Tibial nerve (tissue), 4 donors: Measurements from ENCODE around the gene ZFPL1. TPM values are rescaled to one million over a fixed set of nuclear protein-coding genes. Genes with fewer than 3 reads are reported as not detected.

Source experiments
- DNase-seq, 2 donors: peaks; one replicate each; pipeline ENCODE4 v3.0.0-alpha.2; 2019; ENCODE audit warnings: low spot score in 2 of 2
- H3K27ac ChIP-seq, 4 donors: fragments of 200-600 bp; sonication (generic) in 3 of 4; one replicate each; pipeline ENCODE4 v1.5.1; 2017 to 2019; ENCODE audit warnings: mild to moderate bottlenecking in 1 of 4
- H3K27me3 ChIP-seq, 2 donors: fragments of 200-600 bp; sonication (generic) in 1 of 2; one replicate each; pipeline versions ENCODE4 v1.5.1 to v1.6.0; 2017 to 2019
- H3K36me3 ChIP-seq, 3 donors: fragments of 200-600 bp; sonication (generic); one replicate each; pipeline ENCODE4 v1.5.1; 2018 to 2019
- H3K4me1 ChIP-seq, 4 donors: fragments of 200-600 bp; sonication (generic) in 3 of 4; one replicate each; pipeline ENCODE4 v1.5.1; 2017 to 2019
- H3K4me3 ChIP-seq, 4 donors: fragments of 200-600 bp; sonication (generic) in 3 of 4; one replicate each; pipeline ENCODE4 v1.5.1; 2017 to 2019; ENCODE audit warnings: mild to moderate bottlenecking in 1 of 4, moderate library complexity in 1 of 4
- H3K9me3 ChIP-seq, 4 donors: fragments of 200-600 bp; sonication (generic) in 3 of 4; one replicate each; pipeline ENCODE4 v1.5.1; 2017 to 2019
- EP300 ChIP-seq, 2 donors: sonication (generic); formaldehyde crosslinking; IDR thresholded peaks; one replicate each; pipeline ENCODE4 v1.6.1; 2017; ENCODE audit warnings: antibody characterized with exemption in 2 of 2, mild to moderate bottlenecking in 1 of 2
- POLR2A ChIP-seq, 2 donors: fragments of 450-650 bp; IDR thresholded peaks; one replicate each; pipeline ENCODE4 v1.6.1; 2017; ENCODE audit warnings: antibody characterized with exemption in 2 of 2, mild to moderate bottlenecking in 2 of 2, moderate library complexity in 2 of 2
- WGBS, 2 donors: methylation state at CpG; one replicate each; pipeline ENCODE4 v1.1.5; 2018; 5-methylcytosine and 5-hydroxymethylcytosine counted together
- total RNA-seq, 4 donors: library from RNA; depleted of rRNA; stranded (reverse); fragments of >200 nt; gene quantifications; one replicate each; pipeline ENCODE4 v1.1.0, GENCODE V29; 2016
- TF ChIP-seq, protein P1 (sequence below), 5 experiments: fragments of 200-600 bp in 3 of 5; fragments of 450-650 bp in 2 of 5; sonication (generic) in 3 of 5; IDR thresholded peaks; one replicate each; pipeline ENCODE4 v1.5.1; 2016 to 2019; ENCODE audit warnings: antibody characterized with exemption in 5 of 5, mild to moderate bottlenecking in 3 of 5, moderate library complexity in 2 of 5

The ZFPL1 gene
- total RNA-seq, 4 donors from 2014 or later = 28.0 to 48.3 (median 35.1) TPM

DNA sequence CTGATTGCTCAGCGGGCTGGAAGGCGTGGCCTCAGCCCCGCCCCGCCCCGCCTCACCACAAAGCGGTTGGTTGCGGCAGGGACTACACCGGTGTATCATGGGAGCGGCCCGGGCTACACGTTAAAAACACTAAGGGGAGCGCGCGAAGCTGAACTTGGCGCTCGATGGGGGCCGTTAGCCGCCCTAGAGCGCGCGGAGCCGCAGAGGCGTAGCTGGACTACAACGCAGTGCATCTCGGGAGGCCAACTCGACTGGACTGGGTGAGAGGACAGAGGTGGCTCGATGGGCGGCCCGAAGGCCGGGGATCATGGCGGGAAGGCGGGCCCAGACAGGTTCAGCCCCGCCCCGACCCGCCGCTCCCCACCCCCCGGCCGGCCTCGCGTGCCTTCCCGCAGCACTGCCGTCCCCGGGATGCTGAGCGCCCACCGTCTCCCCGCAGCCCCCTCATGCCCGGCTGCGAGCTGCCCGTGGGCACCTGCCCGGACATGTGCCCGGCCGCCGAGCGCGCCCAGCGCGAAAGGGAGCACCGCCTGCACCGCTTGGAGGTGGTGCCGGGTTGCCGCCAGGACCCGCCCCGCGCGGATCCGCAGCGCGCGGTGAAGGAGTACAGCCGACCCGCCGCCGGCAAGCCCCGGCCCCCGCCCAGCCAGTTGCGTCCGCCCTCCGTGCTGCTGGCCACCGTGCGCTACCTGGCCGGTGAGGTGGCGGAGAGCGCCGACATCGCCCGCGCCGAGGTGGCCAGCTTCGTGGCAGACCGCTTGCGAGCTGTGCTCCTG is 43.0 kb upstream of the ZFPL1 start, which contains the start of gene SAC3D1:
SAC3D1 (plus strand) TSS at position 364 of the 776 bp plus-strand sequence; CDS start at position 447, 83 bp downstream.
- Histone ChIP-seq H3K9me3 (no peaks in the 10 kb centered on the region), H3K4me3 (peak within 1 kb of the TSS; percentile 54 to 95 (median 86)), H3K36me3 (peaks cover 1 to 63% (median 4%) of the 10 kb centered on the region in 3 donors), H3K27ac (peak within 1 kb of the TSS; percentile 84 to 97 (median 92)), H3K27me3 (no peaks in the 10 kb centered on the region), H3K4me1 (peaks cover 0 to 34% (median 3%) of the 10 kb centered on the region in 4 donors)
- WGBS, 2 donors = 0 to 2% methylated on average over 35 to 69 of the region's 91 CpGs
- peak; percentile 71 to 72 for DNase-seq
- TF ChIP-seq EP300 (IDR thresholded peaks at IDR 0.05) (peak; percentile 68 to 87), POLR2A (IDR thresholded peaks at IDR 0.05) (peak in 1 of 2 donors; percentile 61)
- TF ChIP-seq, protein P1, sequence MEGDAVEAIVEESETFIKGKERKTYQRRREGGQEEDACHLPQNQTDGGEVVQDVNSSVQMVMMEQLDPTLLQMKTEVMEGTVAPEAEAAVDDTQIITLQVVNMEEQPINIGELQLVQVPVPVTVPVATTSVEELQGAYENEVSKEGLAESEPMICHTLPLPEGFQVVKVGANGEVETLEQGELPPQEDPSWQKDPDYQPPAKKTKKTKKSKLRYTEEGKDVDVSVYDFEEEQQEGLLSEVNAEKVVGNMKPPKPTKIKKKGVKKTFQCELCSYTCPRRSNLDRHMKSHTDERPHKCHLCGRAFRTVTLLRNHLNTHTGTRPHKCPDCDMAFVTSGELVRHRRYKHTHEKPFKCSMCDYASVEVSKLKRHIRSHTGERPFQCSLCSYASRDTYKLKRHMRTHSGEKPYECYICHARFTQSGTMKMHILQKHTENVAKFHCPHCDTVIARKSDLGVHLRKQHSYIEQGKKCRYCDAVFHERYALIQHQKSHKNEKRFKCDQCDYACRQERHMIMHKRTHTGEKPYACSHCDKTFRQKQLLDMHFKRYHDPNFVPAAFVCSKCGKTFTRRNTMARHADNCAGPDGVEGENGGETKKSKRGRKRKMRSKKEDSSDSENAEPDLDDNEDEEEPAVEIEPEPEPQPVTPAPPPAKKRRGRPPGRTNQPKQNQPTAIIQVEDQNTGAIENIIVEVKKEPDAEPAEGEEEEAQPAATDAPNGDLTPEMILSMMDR (IDR thresholded peaks at IDR 0.05) = no peak

DNA sequence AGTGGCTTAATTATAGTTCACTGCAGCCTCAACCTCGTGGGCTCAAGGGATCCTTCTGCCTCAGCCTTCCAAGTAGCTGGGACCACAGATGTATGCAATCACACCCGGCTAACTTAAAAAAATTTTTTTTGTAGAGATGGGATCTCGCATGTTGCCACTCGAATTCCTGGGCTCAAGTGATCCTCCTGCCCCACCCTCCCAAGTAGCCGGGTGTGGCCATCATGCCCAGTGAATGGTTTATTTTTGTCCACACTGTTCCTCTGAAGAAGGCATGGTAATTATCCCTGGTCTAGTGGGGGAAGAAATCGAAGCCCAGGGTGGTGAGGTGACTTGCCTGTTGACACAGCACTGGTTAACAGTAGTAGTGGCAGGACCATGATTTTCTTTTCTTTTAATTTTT is 41.1 kb upstream of the ZFPL1 start:
- WGBS, 2 donors = 76 to 83% methylated on average over 6 of the region's 6 CpGs
- no peaks in the 10 kb centered on the region for H3K27me3 ChIP-seq
- TF ChIP-seq POLR2A (IDR thresholded peaks at IDR 0.05) (no peak), EP300 (IDR thresholded peaks at IDR 0.05) (no peak)
- TF ChIP-seq, protein P1 (IDR thresholded peaks at IDR 0.05) = no peak
- no peak overlapping the region for H3K4me3 ChIP-seq
- H3K9me3 ChIP-seq = no peaks in the 10 kb centered on the region
- peaks cover 0 to 48% (median 4%) of the 10 kb centered on the region in 3 donors for H3K36me3 ChIP-seq
- DNase-seq = no peak
- peaks cover 0 to 51% (median 4%) of the 10 kb centered on the region in 4 donors for H3K4me1 ChIP-seq
- H3K27ac ChIP-seq = no peak overlapping the region

DNA sequence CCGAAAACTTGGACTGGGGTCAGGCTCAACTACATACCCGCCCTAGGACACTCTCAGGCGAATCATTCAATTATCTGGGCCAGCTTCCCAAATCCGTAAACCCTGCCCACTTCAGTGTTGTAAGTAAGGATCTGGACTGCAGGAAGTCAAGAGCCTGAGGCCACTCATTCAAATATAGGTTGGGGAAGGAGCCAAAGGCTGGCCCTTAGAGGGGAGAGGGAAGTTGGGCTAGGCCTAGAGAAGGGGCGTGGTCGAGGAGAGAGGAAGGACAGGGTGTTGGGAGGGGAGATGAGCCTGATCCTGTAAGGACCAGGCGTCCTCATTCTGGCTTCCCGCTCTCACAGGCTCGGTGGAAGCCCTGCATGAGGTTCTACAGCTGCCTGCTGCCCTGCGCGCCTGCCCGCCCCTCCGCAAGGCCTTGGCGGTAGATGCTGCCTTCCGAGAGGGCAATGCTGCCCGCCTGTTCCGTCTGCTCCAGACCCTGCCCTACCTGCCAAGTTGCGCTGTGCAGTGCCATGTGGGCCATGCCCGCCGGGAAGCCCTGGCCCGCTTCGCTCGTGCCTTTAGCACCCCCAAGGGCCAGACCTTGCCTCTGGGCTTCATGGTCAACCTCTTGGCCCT is 40.0 kb upstream of the ZFPL1 start:
- H3K27ac ChIP-seq = no peak overlapping the region
- WGBS, 2 donors = 81% methylated on average over 21 to 23 of the region's 23 CpGs
- H3K36me3 ChIP-seq = peaks cover 0 to 37% (median 0%) of the 10 kb centered on the region in 3 donors
- TF ChIP-seq EP300 (IDR thresholded peaks at IDR 0.05) = no peak
- TF ChIP-seq, protein P1 (IDR thresholded peaks at IDR 0.05) = no peak
- no peak for TF ChIP-seq POLR2A (IDR thresholded peaks at IDR 0.05)
- peaks cover 0 to 56% (median 6%) of the 10 kb centered on the region in 4 donors for H3K4me1 ChIP-seq
- no peaks in the 10 kb centered on the region for H3K9me3 ChIP-seq
- H3K4me3 ChIP-seq = no peak overlapping the region
- peak in 1 of 2 donors; percentile 29 for DNase-seq
- no peaks in the 10 kb centered on the region for H3K27me3 ChIP-seq

DNA sequence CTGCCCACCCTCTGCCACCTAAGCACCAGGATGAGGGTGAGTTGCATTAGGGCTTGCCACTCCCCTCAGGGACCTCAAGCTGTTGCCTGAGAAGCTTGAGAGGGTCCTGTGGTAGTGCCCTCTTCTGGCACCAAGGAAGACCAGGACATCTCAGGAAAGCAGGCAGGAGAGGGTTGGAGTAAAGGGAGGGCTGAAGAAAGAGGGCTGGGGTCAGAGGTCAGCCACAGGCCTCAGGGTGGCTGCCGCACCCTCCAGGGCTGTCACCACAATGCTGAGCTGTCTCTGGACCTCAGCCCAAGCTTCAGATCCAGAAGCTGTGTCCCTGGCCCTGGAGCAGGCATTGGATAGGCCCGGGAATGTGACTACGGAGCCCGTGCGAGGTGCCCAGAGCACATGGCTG is 39.0 kb upstream of the ZFPL1 start:
- Histone ChIP-seq H3K27me3 (no peaks in the 10 kb centered on the region), H3K36me3 (peaks cover 0 to 28% (median 0%) of the 10 kb centered on the region in 3 donors), H3K9me3 (no peaks in the 10 kb centered on the region), H3K4me1 (peaks cover 0 to 53% (median 6%) of the 10 kb centered on the region in 4 donors), H3K4me3 (no peak overlapping the region), H3K27ac (no peak overlapping the region)
- no peak for DNase-seq
- 66 to 97% methylated on average over 3 to 5 of the region's 5 CpGs for WGBS, 2 donors
- TF ChIP-seq EP300 (IDR thresholded peaks at IDR 0.05) = no peak
- TF ChIP-seq, protein P1 (IDR thresholded peaks at IDR 0.05) = no peak

DNA sequence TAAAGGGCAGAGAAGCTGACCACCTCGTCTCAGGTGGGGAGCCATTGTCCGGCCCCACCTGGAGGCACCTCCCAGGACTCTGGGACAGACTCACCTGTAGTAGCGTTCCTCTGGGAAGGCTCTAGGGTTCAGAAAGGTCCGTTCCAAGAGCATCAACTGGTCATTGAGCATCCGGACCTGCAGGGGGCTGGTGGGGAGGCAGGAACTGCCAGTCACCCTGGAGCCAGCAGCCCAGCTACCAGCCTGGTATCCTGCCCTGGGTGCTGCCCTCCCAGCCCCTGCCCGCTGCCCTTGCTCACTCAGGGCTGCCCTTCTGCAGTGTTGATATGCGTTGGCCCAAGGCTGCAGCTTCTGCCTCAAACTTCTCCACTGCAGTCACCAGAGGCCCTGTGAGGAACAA is 38.3 kb upstream of the ZFPL1 start:
- no peak overlapping the region for H3K27ac ChIP-seq
- H3K36me3 ChIP-seq = peaks cover 0 to 28% (median 0%) of the 10 kb centered on the region in 3 donors
- peaks cover 0 to 47% (median 6%) of the 10 kb centered on the region in 4 donors for H3K4me1 ChIP-seq
- 83 to 88% methylated on average over 6 of the region's 7 CpGs for WGBS, 2 donors
- no peak overlapping the region for H3K4me3 ChIP-seq
- TF ChIP-seq POLR2A (IDR thresholded peaks at IDR 0.05) (no peak), EP300 (IDR thresholded peaks at IDR 0.05) (no peak)
- TF ChIP-seq, protein P1 (IDR thresholded peaks at IDR 0.05) = no peak
- no peak for DNase-seq
- no peaks in the 10 kb centered on the region for H3K9me3 ChIP-seq
- no peaks in the 10 kb centered on the region for H3K27me3 ChIP-seq
